ENCODE results near the gene CLCNKA. TPM values are rescaled to one million over a fixed set of nuclear protein-coding genes. Genes with fewer than 3 reads are reported as not detected.
"Not testable (repeated sequence)": the region's sequence is repeated elsewhere in the genome, so short reads cannot be mapped to it uniquely, and the experiment has no call there.

Gene CLCNKA
- total RNA-seq, 1 experiment from 2014 or later, result 0.10 TPM

GRCh38 chr1:16042096-16042495, 20.3 kb downstream of the CLCNKA start:
- ChIA-PET RAD21 (ENCODE audit: low non-redundant PET in 1 of 2, low total read pairs in 2 of 2, uncharacterized antibody in 2 of 2, unreplicated experiment in 2 of 2) (no interaction called here), POLR2A (no interaction called here), CTCF (no interaction called here)
- Histone ChIP-seq H3K27me3 (ENCODE audit: insufficient read depth, low read length) (no peaks in the 10 kb centered on the region), H3K9me2 (ENCODE audit: insufficient read depth) (no peaks in the 10 kb centered on the region), H3K9ac (ENCODE audit: low read length) (no peak overlapping the region), H4K20me1 (ENCODE audit: insufficient read depth) (no peaks in the 10 kb centered on the region), H3K4me1 (ENCODE audit: control insufficient read depth in 1 of 2, insufficient read depth in 2 of 2, low read length in 2 of 2) (peaks cover 2 to 10% of the 10 kb centered on the region in 2 experiments; a peak in 3 of 4 replicates), H3K4me3 (replicated peaks in 1 of 2; ENCODE audit: low read depth in 1 of 2, low read length in 2 of 2) (no peak overlapping the region), H3K36me3 (ENCODE audit: control insufficient read depth in 1 of 2, insufficient read depth in 2 of 2, low read length in 2 of 2) (no peaks in the 10 kb centered on the region), H3K27ac (ENCODE audit: low read depth, low read length) (no peak overlapping the region), H2AFZ (ENCODE audit: low read depth, low read length, poor library complexity, severe bottlenecking) (no peak overlapping the region), H3K9me3 (ENCODE audit: control insufficient read depth in 1 of 2, insufficient read depth in 1 of 2, low read depth in 1 of 2, low read length in 2 of 2) (no peaks in the 10 kb centered on the region), H3K4me2 (ENCODE audit: low read length) (no peak overlapping the region), H3K79me2 (ENCODE audit: insufficient read depth, low read length) (no peaks in the 10 kb centered on the region)
- intact Hi-C loops (cut with micrococcal nuclease), result no loop called here
- TF ChIP-seq, protein P1, sequence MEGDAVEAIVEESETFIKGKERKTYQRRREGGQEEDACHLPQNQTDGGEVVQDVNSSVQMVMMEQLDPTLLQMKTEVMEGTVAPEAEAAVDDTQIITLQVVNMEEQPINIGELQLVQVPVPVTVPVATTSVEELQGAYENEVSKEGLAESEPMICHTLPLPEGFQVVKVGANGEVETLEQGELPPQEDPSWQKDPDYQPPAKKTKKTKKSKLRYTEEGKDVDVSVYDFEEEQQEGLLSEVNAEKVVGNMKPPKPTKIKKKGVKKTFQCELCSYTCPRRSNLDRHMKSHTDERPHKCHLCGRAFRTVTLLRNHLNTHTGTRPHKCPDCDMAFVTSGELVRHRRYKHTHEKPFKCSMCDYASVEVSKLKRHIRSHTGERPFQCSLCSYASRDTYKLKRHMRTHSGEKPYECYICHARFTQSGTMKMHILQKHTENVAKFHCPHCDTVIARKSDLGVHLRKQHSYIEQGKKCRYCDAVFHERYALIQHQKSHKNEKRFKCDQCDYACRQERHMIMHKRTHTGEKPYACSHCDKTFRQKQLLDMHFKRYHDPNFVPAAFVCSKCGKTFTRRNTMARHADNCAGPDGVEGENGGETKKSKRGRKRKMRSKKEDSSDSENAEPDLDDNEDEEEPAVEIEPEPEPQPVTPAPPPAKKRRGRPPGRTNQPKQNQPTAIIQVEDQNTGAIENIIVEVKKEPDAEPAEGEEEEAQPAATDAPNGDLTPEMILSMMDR (IDR thresholded peaks at IDR 0.05 in 2 of 3, conservative IDR thresholded peaks at IDR 0.05 in 1 of 3; ENCODE audit: borderline replicate concordance in 1 of 3, insufficient read depth in 1 of 3, low read depth in 2 of 3, low read length in 2 of 3), result 0 out of 6 replicates have a peak, but pooled peaks of 1 of the 3 experiments have one; percentile 8
- no peak for TF ChIP-seq EZH2 (IDR thresholded peaks at IDR 0.05)
- BruUV-seq (replicated peaks), result no TSS peak
- DNase-seq (ENCODE audit: low read depth, low spot score) (no peak), ATAC-seq (no peak)

DNA sequence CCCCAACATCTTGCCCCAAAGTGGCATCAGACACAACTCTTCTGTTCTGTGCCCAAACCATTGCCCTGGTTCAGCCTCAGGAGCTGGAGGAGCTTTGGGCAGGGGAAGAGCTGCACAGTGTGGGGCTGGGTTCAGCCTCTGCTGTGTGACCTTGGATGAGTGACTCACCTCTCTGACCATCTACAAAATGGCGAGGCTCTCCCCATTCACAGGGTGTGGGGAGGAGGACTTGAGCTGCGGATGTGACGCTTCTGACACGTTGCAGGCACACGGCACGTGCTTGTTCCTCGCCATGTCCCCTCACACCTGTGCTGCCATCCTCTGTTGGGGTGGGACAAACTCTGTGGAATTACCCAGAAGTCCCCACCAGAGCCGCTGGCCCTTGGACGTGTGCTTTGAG, 20.8 kb downstream of the CLCNKA start:
- BruUV-seq (replicated peaks); H3K9me2 ChIP-seq (ENCODE audit: insufficient read depth); H3K79me2 ChIP-seq (ENCODE audit: insufficient read depth, low read length); H3K9me3 ChIP-seq (ENCODE audit: control insufficient read depth in 1 of 2, insufficient read depth in 1 of 2, low read depth in 1 of 2, low read length in 2 of 2); H3K27me3 ChIP-seq (ENCODE audit: insufficient read depth, low read length); H4K20me1 ChIP-seq (ENCODE audit: insufficient read depth); H3K27ac ChIP-seq (ENCODE audit: low read depth, low read length); H3K4me3 ChIP-seq (replicated peaks in 1 of 2; ENCODE audit: low read depth in 1 of 2, low read length in 2 of 2); RAD21 ChIA-PET (ENCODE audit: low non-redundant PET in 1 of 2, low total read pairs in 2 of 2, uncharacterized antibody in 2 of 2, unreplicated experiment in 2 of 2); POLR2A ChIA-PET; H3K4me2 ChIP-seq (ENCODE audit: low read length); H3K36me3 ChIP-seq (ENCODE audit: control insufficient read depth in 1 of 2, insufficient read depth in 2 of 2, low read length in 2 of 2); H2AFZ ChIP-seq (ENCODE audit: low read depth, low read length, poor library complexity, severe bottlenecking); CTCF ChIA-PET; intact Hi-C loops (cut with micrococcal nuclease); H3K9ac ChIP-seq (ENCODE audit: low read length); DNase-seq (ENCODE audit: low read depth, low spot score): not testable (repeated sequence)
- peaks cover 2 to 10% of the 10 kb centered on the region in 2 experiments; a peak in 3 of 4 replicates for H3K4me1 ChIP-seq (ENCODE audit: control insufficient read depth in 1 of 2, insufficient read depth in 2 of 2, low read length in 2 of 2)
- peak; percentile 23; the same call in 1 of the 2 replicates for ATAC-seq
